ENCODE measurements around the gene TMEM87A. TPM values are rescaled to one million over a fixed set of nuclear protein-coding genes. Genes with fewer than 3 reads are reported as not detected.

The TMEM87A gene
- polyA plus RNA-seq, 2 donors = 23.9 to 39.6 TPM

DNA sequence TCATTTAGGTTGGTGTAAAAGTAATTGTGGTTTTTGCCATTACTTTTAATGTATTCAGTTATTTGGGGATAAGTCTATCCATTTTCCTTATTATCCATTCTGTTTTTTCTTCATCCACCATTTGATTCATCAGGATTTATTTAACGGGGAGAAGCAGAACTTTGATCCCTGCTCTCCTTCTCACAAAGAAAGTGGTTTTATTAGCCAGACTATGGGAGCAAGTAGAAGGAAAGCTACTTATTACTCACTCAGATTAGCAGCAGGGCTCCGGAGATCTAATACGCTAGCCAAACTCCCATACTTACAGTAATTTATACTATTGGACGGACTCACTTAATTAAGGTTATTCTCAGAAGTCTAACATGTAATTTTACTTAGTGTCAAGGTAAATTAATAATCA, 14.7 kb upstream of the TMEM87A start:
- no peak overlapping the region for H3K27ac ChIP-seq (ENCODE audit: low read depth in 2 of 2, low read length in 1 of 2)
- WGBS, 2 donors = 82 to 96% methylated on average over 4 of the region's 4 CpGs
- H3K27me3 ChIP-seq (ENCODE audit: control insufficient read depth in 1 of 2, insufficient read depth in 2 of 2, low read length in 2 of 2) = no peaks in the 10 kb centered on the region
- H3K36me3 ChIP-seq (ENCODE audit: control insufficient read depth in 2 of 2, insufficient read depth in 2 of 2, low read length in 1 of 2) = peaks cover 3 to 5% of the 10 kb centered on the region in 2 donors
- no peaks in the 10 kb centered on the region for H3K9me3 ChIP-seq (ENCODE audit: control insufficient read depth in 2 of 2, insufficient read depth in 1 of 2, low read depth in 1 of 2, low read length in 1 of 2)
- H3K4me3 ChIP-seq (ENCODE audit: low read depth in 1 of 2, low read length in 2 of 2) = no peak overlapping the region
- H3K4me1 ChIP-seq (ENCODE audit: control insufficient read depth in 2 of 2, insufficient read depth in 2 of 2, low read length in 1 of 2) = no peaks in the 10 kb centered on the region

DNA sequence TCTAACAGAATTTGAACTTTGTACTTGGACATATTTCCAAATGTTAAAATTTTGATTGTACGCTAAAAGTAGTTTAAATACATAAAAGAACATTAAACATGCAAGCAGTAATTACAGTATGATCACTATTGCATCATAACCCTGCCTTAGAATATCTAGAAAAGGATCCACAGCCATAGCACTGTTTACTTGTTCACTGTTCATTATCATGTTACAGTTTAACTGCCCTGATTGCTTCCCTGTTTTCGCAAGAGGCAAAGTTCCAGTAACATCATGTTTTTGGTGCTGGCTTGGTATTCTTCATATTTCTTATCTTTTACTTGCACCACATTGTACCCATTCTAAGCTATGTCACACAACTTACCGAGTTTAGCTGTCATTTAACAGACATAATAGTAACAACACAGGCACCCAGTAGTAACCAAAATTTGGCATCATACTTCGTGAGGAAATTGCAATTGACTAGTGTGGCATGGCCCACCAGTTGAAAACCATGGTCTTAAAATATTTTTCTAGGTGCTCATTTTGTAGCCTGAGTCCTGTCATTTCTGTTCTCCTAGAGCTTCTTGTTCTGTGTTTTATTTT, 13.3 kb upstream of the TMEM87A start:
- Histone ChIP-seq H3K9me3 (ENCODE audit: control insufficient read depth in 2 of 2, insufficient read depth in 1 of 2, low read depth in 1 of 2, low read length in 1 of 2) (no peaks in the 10 kb centered on the region), H3K27ac (ENCODE audit: low read depth in 2 of 2, low read length in 1 of 2) (no peak overlapping the region), H3K4me3 (ENCODE audit: low read depth in 1 of 2, low read length in 2 of 2) (no peak overlapping the region), H3K27me3 (ENCODE audit: control insufficient read depth in 1 of 2, insufficient read depth in 2 of 2, low read length in 2 of 2) (no peaks in the 10 kb centered on the region), H3K4me1 (ENCODE audit: control insufficient read depth in 2 of 2, insufficient read depth in 2 of 2, low read length in 1 of 2) (no peaks in the 10 kb centered on the region), H3K36me3 (ENCODE audit: control insufficient read depth in 2 of 2, insufficient read depth in 2 of 2, low read length in 1 of 2) (peaks cover 3 to 8% of the 10 kb centered on the region in 2 donors)
- WGBS, 2 donors = 71 to 94% methylated on average over 4 of the region's 4 CpGs

DNA sequence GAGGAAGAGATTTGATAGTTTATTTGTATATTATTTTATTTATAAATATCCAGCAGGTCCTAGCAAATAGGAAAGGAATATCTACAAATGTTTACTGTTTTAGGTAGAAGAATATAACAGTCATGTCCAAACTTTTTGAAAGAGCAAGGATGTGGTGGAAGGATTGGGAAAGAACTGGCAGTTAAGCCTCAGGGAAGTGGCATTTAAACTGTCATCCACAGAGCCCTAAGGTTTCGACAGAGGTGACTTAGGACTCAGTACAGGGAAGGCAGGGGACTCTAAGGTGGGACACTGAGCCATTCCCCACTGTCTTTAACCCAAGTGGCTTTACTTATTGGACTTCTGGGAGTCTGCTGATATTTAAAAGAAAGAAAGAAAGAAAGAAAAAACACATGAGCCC, 11.8 kb upstream of the TMEM87A start:
- Histone ChIP-seq H3K4me1 (ENCODE audit: control insufficient read depth in 2 of 2, insufficient read depth in 2 of 2, low read length in 1 of 2) (no peaks in the 10 kb centered on the region), H3K4me3 (ENCODE audit: low read depth in 1 of 2, low read length in 2 of 2) (no peak overlapping the region), H3K9me3 (ENCODE audit: control insufficient read depth in 2 of 2, insufficient read depth in 1 of 2, low read depth in 1 of 2, low read length in 1 of 2) (no peaks in the 10 kb centered on the region), H3K36me3 (ENCODE audit: control insufficient read depth in 2 of 2, insufficient read depth in 2 of 2, low read length in 1 of 2) (peaks cover 3 to 10% of the 10 kb centered on the region in 2 donors), H3K27me3 (ENCODE audit: control insufficient read depth in 1 of 2, insufficient read depth in 2 of 2, low read length in 2 of 2) (no peaks in the 10 kb centered on the region), H3K27ac (ENCODE audit: low read depth in 2 of 2, low read length in 1 of 2) (no peak overlapping the region)
- 90 to 92% methylated on average over 1 of the region's 1 CpG for WGBS, 2 donors

DNA sequence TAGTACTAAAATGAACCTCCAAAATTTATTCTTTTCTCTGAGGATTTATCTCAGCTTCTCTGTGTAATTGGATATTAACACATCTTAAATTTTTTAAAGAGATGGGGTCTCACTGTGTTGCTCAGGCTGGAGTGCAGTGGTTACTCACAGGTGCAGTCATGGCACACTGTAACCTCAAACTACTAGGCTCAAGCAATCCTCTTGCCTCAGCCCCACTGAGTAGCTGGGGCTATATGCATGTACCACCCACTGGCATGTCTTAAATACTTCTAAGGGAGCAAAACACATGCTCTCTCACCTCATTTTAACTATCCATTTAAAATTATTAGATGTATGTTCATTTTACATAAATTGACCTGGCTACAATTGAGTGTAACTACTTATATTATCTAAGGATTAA, 11.3 kb upstream of the TMEM87A start:
- no peak overlapping the region for H3K4me3 ChIP-seq (ENCODE audit: low read depth in 1 of 2, low read length in 2 of 2)
- no peaks in the 10 kb centered on the region for H3K4me1 ChIP-seq (ENCODE audit: control insufficient read depth in 2 of 2, insufficient read depth in 2 of 2, low read length in 1 of 2)
- H3K36me3 ChIP-seq (ENCODE audit: control insufficient read depth in 2 of 2, insufficient read depth in 2 of 2, low read length in 1 of 2) = peaks cover 3 to 10% of the 10 kb centered on the region in 2 donors
- no peak overlapping the region for H3K27ac ChIP-seq (ENCODE audit: low read depth in 2 of 2, low read length in 1 of 2)
- no peaks in the 10 kb centered on the region for H3K27me3 ChIP-seq (ENCODE audit: control insufficient read depth in 1 of 2, insufficient read depth in 2 of 2, low read length in 2 of 2)
- H3K9me3 ChIP-seq (ENCODE audit: control insufficient read depth in 2 of 2, insufficient read depth in 1 of 2, low read depth in 1 of 2, low read length in 1 of 2) = no peaks in the 10 kb centered on the region

DNA sequence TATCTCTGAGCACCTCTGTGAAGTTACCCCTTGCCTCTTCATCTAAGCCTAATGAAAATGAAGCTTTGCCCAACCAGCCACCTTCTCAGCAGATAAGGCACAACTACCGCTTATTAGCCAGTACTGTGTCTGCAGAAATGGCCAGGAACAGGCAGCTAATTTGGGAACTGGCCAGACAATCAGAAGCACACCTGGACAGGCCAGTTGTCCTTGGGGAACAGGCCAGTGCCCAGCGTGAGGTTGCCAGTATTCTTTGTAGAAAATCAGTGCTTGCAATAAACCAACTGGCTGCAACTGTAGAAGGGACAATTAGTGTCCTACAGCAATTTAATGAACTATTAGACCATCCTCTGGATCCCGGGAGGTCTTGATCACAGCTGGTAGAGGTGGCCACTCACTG, 10.4 kb upstream of the TMEM87A start:
- 89 to 92% methylated on average over 3 of the region's 3 CpGs for WGBS, 2 donors
- no peaks in the 10 kb centered on the region for H3K4me1 ChIP-seq (ENCODE audit: control insufficient read depth in 2 of 2, insufficient read depth in 2 of 2, low read length in 1 of 2)
- H3K36me3 ChIP-seq (ENCODE audit: control insufficient read depth in 2 of 2, insufficient read depth in 2 of 2, low read length in 1 of 2) = peaks cover 3 to 11% of the 10 kb centered on the region in 2 donors

DNA sequence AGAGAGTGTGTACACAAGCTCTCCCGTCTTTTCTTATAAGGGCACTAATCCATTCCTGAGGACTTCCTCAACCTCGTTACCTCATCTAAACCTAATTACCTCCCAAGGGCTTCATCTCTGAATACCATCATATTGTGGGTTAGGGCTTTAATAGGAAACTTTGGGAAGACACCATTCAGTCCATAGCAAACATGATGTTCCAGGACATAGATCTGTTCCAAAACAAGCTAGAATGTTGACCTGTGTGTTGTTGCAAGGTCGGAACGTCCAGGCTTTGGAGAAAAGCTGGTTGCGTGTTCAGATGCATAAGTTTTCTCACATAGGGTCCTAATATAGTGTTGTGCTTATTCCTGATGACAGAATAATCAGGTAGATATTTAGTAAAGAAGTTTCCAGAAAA, 9.7 kb upstream of the TMEM87A start:
- no peaks in the 10 kb centered on the region for H3K9me3 ChIP-seq (ENCODE audit: control insufficient read depth in 2 of 2, insufficient read depth in 1 of 2, low read depth in 1 of 2, low read length in 1 of 2)
- WGBS, 2 donors = 71% methylated on average over 5 of the region's 5 CpGs
- H3K27ac ChIP-seq (ENCODE audit: low read depth in 2 of 2, low read length in 1 of 2) = no peak overlapping the region
- H3K4me3 ChIP-seq (ENCODE audit: low read depth in 1 of 2, low read length in 2 of 2) = no peak overlapping the region
- no peaks in the 10 kb centered on the region for H3K4me1 ChIP-seq (ENCODE audit: control insufficient read depth in 2 of 2, insufficient read depth in 2 of 2, low read length in 1 of 2)
- no peaks in the 10 kb centered on the region for H3K27me3 ChIP-seq (ENCODE audit: control insufficient read depth in 1 of 2, insufficient read depth in 2 of 2, low read length in 2 of 2)
- peaks cover 3 to 12% of the 10 kb centered on the region in 2 donors for H3K36me3 ChIP-seq (ENCODE audit: control insufficient read depth in 2 of 2, insufficient read depth in 2 of 2, low read length in 1 of 2)

More for the DNA sequence above, 10.4 kb upstream of the TMEM87A start:
- no peaks in the 10 kb centered on the region for H3K27me3 ChIP-seq (ENCODE audit: control insufficient read depth in 1 of 2, insufficient read depth in 2 of 2, low read length in 2 of 2)
- H3K27ac ChIP-seq (ENCODE audit: low read depth in 2 of 2, low read length in 1 of 2) = peak overlapping the region in 1 of 2 donors; percentile 4
- H3K9me3 ChIP-seq (ENCODE audit: control insufficient read depth in 2 of 2, insufficient read depth in 1 of 2, low read depth in 1 of 2, low read length in 1 of 2) = no peaks in the 10 kb centered on the region
- H3K4me3 ChIP-seq (ENCODE audit: low read depth in 1 of 2, low read length in 2 of 2) = no peak overlapping the region

DNA sequence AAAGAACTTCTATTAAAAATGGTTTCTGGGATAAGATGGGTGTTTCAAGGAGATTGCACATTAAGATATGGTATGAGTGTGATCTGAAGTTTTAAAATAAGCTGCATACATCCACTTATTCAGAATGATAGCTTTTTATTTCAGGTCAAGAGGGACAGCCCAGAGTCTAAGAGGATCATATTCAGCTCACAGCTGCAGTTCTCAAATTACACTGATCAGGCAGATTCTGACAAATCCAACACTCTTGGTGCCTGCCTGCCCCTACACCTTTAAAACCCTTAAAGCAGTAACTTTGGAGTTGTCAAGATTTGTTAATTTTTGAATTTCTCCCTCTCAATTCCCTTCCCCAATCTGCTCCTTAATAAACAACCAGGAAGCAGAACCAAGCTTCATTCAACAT, 9.1 kb upstream of the TMEM87A start:
- Histone ChIP-seq H3K27ac (ENCODE audit: low read depth in 2 of 2, low read length in 1 of 2) (no peak overlapping the region), H3K27me3 (ENCODE audit: control insufficient read depth in 1 of 2, insufficient read depth in 2 of 2, low read length in 2 of 2) (no peaks in the 10 kb centered on the region), H3K4me3 (ENCODE audit: low read depth in 1 of 2, low read length in 2 of 2) (no peak overlapping the region), H3K9me3 (ENCODE audit: control insufficient read depth in 2 of 2, insufficient read depth in 1 of 2, low read depth in 1 of 2, low read length in 1 of 2) (no peaks in the 10 kb centered on the region), H3K36me3 (ENCODE audit: control insufficient read depth in 2 of 2, insufficient read depth in 2 of 2, low read length in 1 of 2) (peaks cover 3 to 12% of the 10 kb centered on the region in 2 donors), H3K4me1 (ENCODE audit: control insufficient read depth in 2 of 2, insufficient read depth in 2 of 2, low read length in 1 of 2) (no peaks in the 10 kb centered on the region)

DNA sequence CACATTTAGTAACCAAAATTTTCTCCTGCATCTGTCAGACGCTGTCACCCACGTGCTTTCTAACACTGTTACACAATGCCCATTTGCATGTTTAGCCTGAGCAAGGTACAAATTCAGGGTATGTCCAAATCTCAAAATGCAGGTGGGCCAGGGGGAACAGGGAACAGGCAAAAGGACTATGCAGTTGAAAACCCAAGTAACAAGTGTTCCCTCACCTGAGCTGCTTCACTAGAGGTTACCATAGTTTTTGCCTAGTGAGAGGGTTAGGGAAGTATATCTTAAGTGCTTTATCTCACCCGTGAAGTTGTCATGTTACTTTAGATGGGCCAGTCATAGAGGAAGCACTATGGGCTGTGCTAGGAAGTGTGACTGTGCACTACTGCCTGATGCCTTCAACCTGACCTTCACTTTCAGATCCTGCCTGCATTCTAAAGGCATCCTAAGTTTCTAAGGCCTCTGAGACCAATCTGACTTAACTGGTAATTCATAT, 6.0 kb upstream of the TMEM87A start:
- Histone ChIP-seq H3K36me3 (ENCODE audit: control insufficient read depth in 2 of 2, insufficient read depth in 2 of 2, low read length in 1 of 2) (peaks cover 3 to 12% of the 10 kb centered on the region in 2 donors), H3K4me1 (ENCODE audit: control insufficient read depth in 2 of 2, insufficient read depth in 2 of 2, low read length in 1 of 2) (no peaks in the 10 kb centered on the region), H3K27me3 (ENCODE audit: control insufficient read depth in 1 of 2, insufficient read depth in 2 of 2, low read length in 2 of 2) (no peaks in the 10 kb centered on the region), H3K9me3 (ENCODE audit: control insufficient read depth in 2 of 2, insufficient read depth in 1 of 2, low read depth in 1 of 2, low read length in 1 of 2) (no peaks in the 10 kb centered on the region), H3K4me3 (ENCODE audit: low read depth in 1 of 2, low read length in 2 of 2) (no peak overlapping the region), H3K27ac (ENCODE audit: low read depth in 2 of 2, low read length in 1 of 2) (peak overlapping the region in 1 of 2 donors; percentile 13)
- WGBS, 2 donors = 59 to 72% methylated on average over 3 of the region's 3 CpGs

DNA sequence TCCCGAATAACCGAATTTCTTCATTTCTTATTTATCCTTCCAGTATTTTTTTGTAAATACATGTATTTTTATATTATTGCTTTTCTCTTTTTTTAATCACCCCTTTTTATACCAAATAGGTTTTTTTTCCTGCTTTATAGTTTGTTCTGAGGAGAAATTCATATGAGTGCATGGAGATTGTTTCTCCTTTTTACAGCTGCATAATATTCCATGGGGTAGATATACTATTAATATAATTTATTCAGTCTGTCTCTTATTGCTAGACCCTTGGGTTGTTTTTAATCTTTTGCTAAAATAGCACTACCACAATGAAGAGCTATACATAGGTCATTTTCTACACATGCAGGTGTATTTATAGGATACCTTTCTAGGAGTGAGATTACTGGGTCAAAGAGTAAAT, 3.5 kb upstream of the TMEM87A start:
- Histone ChIP-seq H3K36me3 (ENCODE audit: control insufficient read depth in 2 of 2, insufficient read depth in 2 of 2, low read length in 1 of 2) (peaks cover 0 to 4% of the 10 kb centered on the region in 2 donors), H3K9me3 (ENCODE audit: control insufficient read depth in 2 of 2, insufficient read depth in 1 of 2, low read depth in 1 of 2, low read length in 1 of 2) (no peaks in the 10 kb centered on the region), H3K27me3 (ENCODE audit: control insufficient read depth in 1 of 2, insufficient read depth in 2 of 2, low read length in 2 of 2) (no peaks in the 10 kb centered on the region), H3K27ac (ENCODE audit: low read depth in 2 of 2, low read length in 1 of 2) (no peak overlapping the region), H3K4me1 (ENCODE audit: control insufficient read depth in 2 of 2, insufficient read depth in 2 of 2, low read length in 1 of 2) (no peaks in the 10 kb centered on the region), H3K4me3 (ENCODE audit: low read depth in 1 of 2, low read length in 2 of 2) (no peak overlapping the region)
- 98% methylated on average over 2 of the region's 2 CpGs for WGBS, 2 donors

DNA sequence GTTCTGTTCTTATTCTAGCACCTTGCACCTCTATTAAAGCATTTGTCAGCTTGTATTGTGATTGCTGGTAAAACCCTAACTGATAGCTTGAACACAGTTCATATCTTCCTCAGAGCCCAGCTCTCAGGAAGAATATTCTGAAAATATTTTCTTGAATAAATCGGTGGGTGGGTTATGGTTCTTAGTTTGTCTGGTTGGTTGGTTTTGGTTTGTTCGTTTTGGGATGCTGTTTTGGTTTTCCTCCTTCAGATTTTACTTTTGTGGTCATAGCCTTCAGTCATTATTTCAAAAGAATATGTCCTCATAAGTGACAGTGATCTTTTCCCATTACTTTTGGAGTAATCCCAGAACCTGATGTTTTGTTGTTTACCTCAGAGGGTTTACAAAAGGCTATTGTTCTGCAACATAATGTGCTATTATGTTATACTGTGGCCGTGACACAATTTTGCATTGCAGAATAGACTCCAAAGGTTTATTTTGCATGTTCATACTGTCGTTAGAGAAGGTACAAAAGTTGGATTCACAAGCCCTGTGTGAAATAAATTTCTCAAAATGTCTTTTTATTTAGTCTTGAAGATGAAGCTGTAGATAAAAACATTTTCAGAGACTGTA, 2.7 kb upstream of the TMEM87A start:
- peak overlapping the region in 1 of 2 donors; percentile 93 for H3K4me3 ChIP-seq (ENCODE audit: low read depth in 1 of 2, low read length in 2 of 2)
- 36 to 41% methylated on average over 4 of the region's 4 CpGs for WGBS, 2 donors

More for the DNA sequence above, 2.7 kb upstream of the TMEM87A start:
- Histone ChIP-seq H3K27ac (ENCODE audit: low read depth in 2 of 2, low read length in 1 of 2) (peak overlapping the region; percentile 4 to 98), H3K27me3 (ENCODE audit: control insufficient read depth in 1 of 2, insufficient read depth in 2 of 2, low read length in 2 of 2) (no peaks in the 10 kb centered on the region), H3K36me3 (ENCODE audit: control insufficient read depth in 2 of 2, insufficient read depth in 2 of 2, low read length in 1 of 2) (peaks cover 0 to 4% of the 10 kb centered on the region in 2 donors), H3K9me3 (ENCODE audit: control insufficient read depth in 2 of 2, insufficient read depth in 1 of 2, low read depth in 1 of 2, low read length in 1 of 2) (no peaks in the 10 kb centered on the region), H3K4me1 (ENCODE audit: control insufficient read depth in 2 of 2, insufficient read depth in 2 of 2, low read length in 1 of 2) (no peaks in the 10 kb centered on the region)

Measured in esophagus (tissue), 2 donors.